Karpas-422 (cell line): ENCODE results near the gene TMEM218. TPM values are rescaled to one million over a fixed set of nuclear protein-coding genes. Genes with fewer than 3 reads are reported as not detected.

Experiments used
- DNase-seq: peaks from one replicate; pipeline ENCODE4 v3.0.0-alpha.2; 2015
- H2AFZ ChIP-seq: fragments of 200-600 bp; sonication (generic); 2 replicates; pipeline ENCODE4 v1.6.1; 2014; ENCODE audit warnings: antibody characterized with exemption, low read length, mixed read lengths
- H3K27ac ChIP-seq: fragments of 200-600 bp; sonication (generic); 2 replicates; pipeline ENCODE4 v1.5.1; 2014; ENCODE audit warnings: mild to moderate bottlenecking, low read length, moderate library complexity
- H3K27me3 ChIP-seq: fragments of 200-600 bp; sonication (generic); 2 replicates; pipeline ENCODE4 v1.6.1; 2014; ENCODE audit warnings: low read length, mixed read lengths
- H3K36me3 ChIP-seq: fragments of 200-600 bp; sonication (generic); 2 replicates; pipeline ENCODE4 v1.6.1; 2014; ENCODE audit warnings: low read length, mixed read lengths; ENCODE audit not compliant: insufficient read depth
- H3K4me1 ChIP-seq: fragments of 200-600 bp; sonication (generic); 2 replicates; pipeline ENCODE4 v1.6.1; 2014; ENCODE audit warnings: mild to moderate bottlenecking, low read length, mixed read lengths
- H3K4me2 ChIP-seq: fragments of 200-600 bp; sonication (generic); 2 replicates; pipeline ENCODE4 v1.6.1; 2014; ENCODE audit warnings: low read length, low read depth, mild to moderate bottlenecking; ENCODE audit not compliant: poor library complexity, severe bottlenecking
- H3K4me3 ChIP-seq: fragments of 200-600 bp; sonication (generic); 2 replicates; pipeline ENCODE4 v1.5.1; 2014; ENCODE audit warnings: mild to moderate bottlenecking, antibody characterized with exemption, low read length, mixed read lengths
- H3K79me2 ChIP-seq: fragments of 200-600 bp; sonication (generic); 2 replicates; pipeline ENCODE4 v1.6.1; 2014; ENCODE audit warnings: mild to moderate bottlenecking, low read length, mixed read lengths
- H3K9ac ChIP-seq: fragments of 200-600 bp; sonication (generic); 2 replicates; pipeline ENCODE4 v1.6.0; 2014; ENCODE audit warnings: low read length
- H3K9me2 ChIP-seq: fragments of 200-600 bp; sonication (generic), shearing (Covaris generic); replicated peaks from 2 replicates; pipeline ENCODE4 v1.6.0; 2014; ENCODE audit warnings: mild to moderate bottlenecking, low read length, moderate library complexity; ENCODE audit not compliant: insufficient read depth
- H3K9me3 ChIP-seq: fragments of 300-700, 200-600 bp; sonication (generic); 2 replicates; pipeline ENCODE4 v1.6.1; 2014; ENCODE audit warnings: low read length, mixed read lengths
- H4K20me1 ChIP-seq: fragments of 200-600 bp; sonication (generic); 2 replicates; pipeline ENCODE4 v1.6.1; 2014; ENCODE audit warnings: mild to moderate bottlenecking, antibody characterized with exemption, low read length, low read depth; ENCODE audit not compliant: insufficient read depth
- total RNA-seq: library from RNA; depleted of rRNA; stranded (reverse); fragments of >200 nt; shearing (Covaris generic); gene quantifications from 2 replicates; pipeline ENCODE4 v1.2.3, GENCODE V29; 2014; ENCODE audit warnings: low replicate concordance

The TMEM218 gene
- total RNA-seq, 1 experiment from 2014 or later, result 46.9 TPM

DNA sequence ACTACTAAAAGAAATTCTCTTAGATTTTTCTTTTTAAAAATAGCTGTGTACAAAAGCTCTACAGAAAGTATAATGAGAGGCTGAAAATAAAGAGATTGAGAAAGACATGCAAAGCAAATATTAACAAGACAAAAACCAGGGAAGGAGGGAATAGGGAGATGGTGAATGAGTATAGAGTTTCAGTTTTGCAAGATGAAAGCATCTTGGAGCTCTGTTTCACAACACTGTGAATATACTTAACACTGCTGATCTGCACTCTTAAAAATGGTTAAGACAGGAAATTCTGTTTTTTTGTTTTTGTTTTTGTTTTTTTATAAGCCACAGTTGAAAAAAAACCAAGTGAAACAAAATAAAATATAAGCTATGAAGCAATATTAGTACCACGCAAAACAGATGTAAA is 5.5 kb downstream of the TMEM218 start:
- peaks cover 26% of the 10 kb centered on the region for H3K79me2 ChIP-seq
- H3K27me3 ChIP-seq, result no peaks in the 10 kb centered on the region
- no peaks in the 10 kb centered on the region for H3K9me2 ChIP-seq
- no peaks in the 10 kb centered on the region for H3K9me3 ChIP-seq
- H3K4me1 ChIP-seq, result peaks cover 29% of the 10 kb centered on the region
- no peak overlapping the region for H3K4me3 ChIP-seq
- H3K4me2 ChIP-seq, result no peak overlapping the region
- no peak overlapping the region for H2AFZ ChIP-seq
- H4K20me1 ChIP-seq, result no peaks in the 10 kb centered on the region
- no peaks in the 10 kb centered on the region for H3K36me3 ChIP-seq
- H3K9ac ChIP-seq, result no peak overlapping the region
- no peak for DNase-seq
- peak overlapping the region; percentile 19; the same call in 1 of the 2 replicates for H3K27ac ChIP-seq

DNA sequence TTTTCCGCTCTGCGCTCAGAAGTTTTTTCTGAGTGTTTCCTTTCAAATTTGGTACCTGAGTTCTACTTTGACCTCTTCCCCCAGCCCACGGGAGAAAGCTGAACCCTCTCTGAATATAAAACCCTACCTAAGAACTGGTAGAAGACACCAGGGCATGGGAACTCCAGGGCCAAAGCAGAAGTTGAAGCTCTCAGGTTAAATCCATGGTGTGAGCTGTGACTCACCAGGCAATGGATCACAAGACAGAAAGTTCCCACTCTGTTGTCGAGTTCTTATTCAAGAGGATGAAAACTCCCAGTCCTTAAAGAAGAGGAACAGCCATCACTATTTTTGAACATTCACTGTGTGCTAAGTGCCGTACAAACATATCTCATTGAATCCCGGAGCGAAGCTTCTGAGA is 8.9 kb downstream of the TMEM218 start:
- Histone ChIP-seq H3K9me3 (no peaks in the 10 kb centered on the region), H3K9me2 (no peaks in the 10 kb centered on the region), H3K79me2 (peaks cover 13% of the 10 kb centered on the region), H3K4me3 (no peak overlapping the region), H3K9ac (no peak overlapping the region), H3K27me3 (no peaks in the 10 kb centered on the region), H3K4me2 (no peak overlapping the region), H3K27ac (no peak overlapping the region), H4K20me1 (no peaks in the 10 kb centered on the region), H2AFZ (no peak overlapping the region), H3K36me3 (no peaks in the 10 kb centered on the region), H3K4me1 (peaks cover 7% of the 10 kb centered on the region)
- no peak for DNase-seq

DNA sequence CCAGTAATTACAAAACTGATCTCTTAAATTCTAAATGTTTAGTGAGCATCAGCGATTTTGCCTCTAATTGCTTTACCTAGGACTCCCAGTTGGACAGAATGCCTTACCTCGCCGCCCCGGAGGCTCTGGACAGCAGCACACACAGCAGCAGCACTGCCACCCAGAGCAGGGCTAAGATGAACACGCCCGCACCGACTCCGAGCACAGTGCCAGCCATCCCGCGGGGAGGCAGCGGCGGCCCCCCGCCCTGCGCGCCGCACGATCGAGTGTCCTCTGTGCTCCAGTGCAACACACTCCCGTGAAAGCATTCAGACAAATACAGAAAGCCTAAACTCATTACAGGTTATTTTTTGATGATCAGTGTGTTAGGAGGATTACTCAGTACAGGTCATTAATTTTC is 9.4 kb downstream of the TMEM218 start:
- H3K36me3 ChIP-seq, result no peaks in the 10 kb centered on the region
- no peak overlapping the region for H3K4me3 ChIP-seq
- H3K27ac ChIP-seq, result no peak overlapping the region
- no peaks in the 10 kb centered on the region for H3K27me3 ChIP-seq
- no peak overlapping the region for H3K4me2 ChIP-seq
- peaks cover 13% of the 10 kb centered on the region for H3K79me2 ChIP-seq
- peaks cover 7% of the 10 kb centered on the region for H3K4me1 ChIP-seq
- H3K9ac ChIP-seq, result no peak overlapping the region
- no peaks in the 10 kb centered on the region for H3K9me2 ChIP-seq
- H4K20me1 ChIP-seq, result no peaks in the 10 kb centered on the region
- H2AFZ ChIP-seq, result no peak overlapping the region
- DNase-seq, result no peak
- no peaks in the 10 kb centered on the region for H3K9me3 ChIP-seq

DNA sequence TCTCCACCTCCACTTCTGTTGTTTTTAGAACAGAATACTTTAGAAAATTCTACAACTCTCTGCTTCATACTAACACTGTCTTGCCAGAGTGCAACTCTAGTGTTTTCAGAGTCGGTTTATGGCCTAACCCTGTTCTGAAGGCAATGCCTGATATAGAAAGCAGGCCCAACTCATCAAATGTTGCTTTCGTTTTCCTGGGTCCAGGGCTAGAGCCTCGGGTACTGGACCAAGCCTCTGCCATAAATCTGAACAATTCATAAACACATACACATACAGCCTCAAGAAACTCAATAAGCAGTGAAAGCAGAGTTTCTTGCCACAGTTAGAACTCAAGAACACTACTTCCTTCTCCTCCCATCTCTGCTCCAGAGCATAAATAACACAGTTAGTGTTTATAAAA is 9.8 kb downstream of the TMEM218 start:
- no peak for DNase-seq
- Histone ChIP-seq H3K27me3 (no peaks in the 10 kb centered on the region), H3K27ac (no peak overlapping the region), H3K4me3 (no peak overlapping the region), H3K79me2 (peaks cover 11% of the 10 kb centered on the region), H3K36me3 (no peaks in the 10 kb centered on the region), H3K9me3 (no peaks in the 10 kb centered on the region), H3K9me2 (no peaks in the 10 kb centered on the region), H2AFZ (no peak overlapping the region), H3K4me1 (peaks cover 6% of the 10 kb centered on the region), H3K4me2 (no peak overlapping the region), H3K9ac (no peak overlapping the region), H4K20me1 (no peaks in the 10 kb centered on the region)

DNA sequence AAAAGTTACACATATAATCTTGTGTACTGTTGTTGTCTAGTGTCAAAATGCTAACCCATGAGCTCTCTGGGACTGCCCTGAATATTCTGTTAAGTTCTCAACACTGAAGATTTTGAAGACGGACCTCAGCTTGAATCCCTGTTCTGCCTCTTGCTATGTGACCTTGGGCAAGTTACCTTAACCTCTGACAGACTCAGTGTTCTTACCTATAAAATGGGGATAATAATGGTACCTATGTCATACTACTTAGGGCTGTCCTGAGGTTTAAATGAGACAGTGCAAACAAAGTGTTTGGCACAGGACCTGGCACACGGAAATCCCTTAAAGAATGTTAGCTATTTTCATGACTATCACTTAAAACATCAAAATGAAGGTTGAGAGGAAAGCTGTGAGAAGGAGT is 11.3 kb downstream of the TMEM218 start:
- Histone ChIP-seq H3K79me2 (peaks cover 4% of the 10 kb centered on the region; the same call in 1 of the 2 replicates), H3K9ac (no peak overlapping the region), H4K20me1 (no peaks in the 10 kb centered on the region), H2AFZ (no peak overlapping the region), H3K4me1 (no peaks in the 10 kb centered on the region), H3K27me3 (no peaks in the 10 kb centered on the region), H3K4me3 (no peak overlapping the region), H3K9me2 (no peaks in the 10 kb centered on the region), H3K27ac (no peak overlapping the region), H3K36me3 (no peaks in the 10 kb centered on the region), H3K9me3 (no peaks in the 10 kb centered on the region), H3K4me2 (no peak overlapping the region)
- no peak for DNase-seq

DNA sequence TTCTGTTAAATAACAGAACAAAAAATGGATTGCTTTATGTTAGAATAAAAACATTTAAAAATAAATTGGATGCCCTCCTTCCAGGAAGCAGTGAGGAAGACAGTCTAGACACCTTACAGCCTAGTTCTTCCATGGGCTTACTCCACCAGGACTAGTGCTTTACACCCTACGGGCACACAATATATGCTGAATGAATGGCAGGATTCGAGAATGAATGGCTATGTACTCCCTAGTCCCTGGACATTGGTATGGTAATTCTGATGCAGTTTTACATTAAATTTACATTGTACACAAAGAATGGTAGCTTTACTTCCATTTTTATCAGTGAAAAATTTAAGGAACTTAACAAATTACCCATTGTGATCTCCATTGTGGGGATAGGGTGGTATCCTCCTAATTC is 16.7 kb downstream of the TMEM218 start:
- Histone ChIP-seq H2AFZ (no peak overlapping the region), H3K9me2 (no peaks in the 10 kb centered on the region), H3K27ac (no peak overlapping the region), H3K79me2 (no peaks in the 10 kb centered on the region), H3K27me3 (no peaks in the 10 kb centered on the region), H3K9me3 (no peaks in the 10 kb centered on the region), H3K4me1 (peaks cover 5% of the 10 kb centered on the region; the same call in 1 of the 2 replicates), H3K4me3 (no peak overlapping the region), H4K20me1 (no peaks in the 10 kb centered on the region), H3K36me3 (no peaks in the 10 kb centered on the region), H3K4me2 (no peak overlapping the region), H3K9ac (no peak overlapping the region)
- DNase-seq, result no peak

DNA sequence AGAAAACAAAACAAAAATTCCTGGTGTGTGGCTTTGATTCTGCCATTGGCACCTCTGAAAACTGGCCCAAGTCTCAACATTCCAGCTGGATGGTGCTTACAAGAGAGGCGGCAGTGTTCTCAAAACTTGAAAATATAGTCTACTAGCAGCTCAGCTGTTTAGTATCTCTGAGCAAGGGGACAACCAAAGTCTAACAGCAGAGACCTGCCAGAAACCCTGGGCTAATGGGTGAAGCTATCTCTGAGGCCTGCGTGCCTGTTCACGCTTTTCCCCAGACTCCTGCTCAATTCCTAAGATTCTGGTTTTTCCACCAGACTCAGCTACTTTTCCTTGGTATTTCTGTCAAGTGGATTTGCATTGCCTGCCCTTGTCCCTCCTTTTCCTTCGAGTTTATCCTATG is 17.9 kb downstream of the TMEM218 start:
- H3K79me2 ChIP-seq, result no peaks in the 10 kb centered on the region
- H3K4me2 ChIP-seq, result no peak overlapping the region
- H2AFZ ChIP-seq, result no peak overlapping the region
- H3K36me3 ChIP-seq, result no peaks in the 10 kb centered on the region
- no peaks in the 10 kb centered on the region for H3K9me2 ChIP-seq
- peaks cover 5% of the 10 kb centered on the region; the same call in 1 of the 2 replicates for H3K4me1 ChIP-seq
- H3K4me3 ChIP-seq, result no peak overlapping the region
- no peaks in the 10 kb centered on the region for H3K9me3 ChIP-seq
- no peaks in the 10 kb centered on the region for H3K27me3 ChIP-seq
- no peak overlapping the region for H3K9ac ChIP-seq
- no peak for DNase-seq
- no peaks in the 10 kb centered on the region for H4K20me1 ChIP-seq
- H3K27ac ChIP-seq, result no peak overlapping the region

DNA sequence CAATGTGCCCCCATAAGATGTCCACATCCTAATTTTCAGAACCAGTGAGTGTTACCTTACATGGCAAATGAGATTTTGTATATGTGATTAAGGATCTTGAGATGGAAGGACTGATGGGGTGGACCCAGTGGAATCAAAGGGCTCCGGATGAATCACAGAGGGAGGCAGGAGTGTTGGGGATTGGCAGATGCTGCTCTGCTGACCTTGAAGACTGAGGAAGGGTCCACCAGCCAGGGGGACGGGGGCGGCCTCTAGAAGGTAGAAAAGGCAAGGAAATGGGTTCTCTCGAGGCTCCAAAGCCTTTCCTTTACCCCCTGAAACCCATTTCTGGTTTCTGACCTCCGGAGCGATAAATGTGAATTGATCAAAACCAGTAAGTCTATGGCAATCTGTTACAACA is 18.8 kb downstream of the TMEM218 start:
- no peaks in the 10 kb centered on the region for H3K27me3 ChIP-seq
- no peaks in the 10 kb centered on the region for H3K9me2 ChIP-seq
- no peaks in the 10 kb centered on the region for H3K36me3 ChIP-seq
- H3K4me1 ChIP-seq, result peaks cover 5% of the 10 kb centered on the region; the same call in 1 of the 2 replicates
- H3K9ac ChIP-seq, result no peak overlapping the region
- no peak overlapping the region for H2AFZ ChIP-seq
- no peaks in the 10 kb centered on the region for H3K9me3 ChIP-seq
- no peak overlapping the region for H3K4me3 ChIP-seq
- no peak overlapping the region for H3K4me2 ChIP-seq
- H4K20me1 ChIP-seq, result no peaks in the 10 kb centered on the region
- no peaks in the 10 kb centered on the region for H3K79me2 ChIP-seq
- no peak for DNase-seq
- H3K27ac ChIP-seq, result no peak overlapping the region
